K562 (cell line): ENCODE results near the gene MAGI1. TPM values are rescaled to one million over a fixed set of nuclear protein-coding genes. Genes with fewer than 3 reads are reported as not detected.
A peak's percentile ranks its signal among the peaks of the same experiment; 100 is the strongest.

Experiments
- DPF2 ChIP-seq: fragments of 450-650 bp; IDR thresholded peaks from 2 replicates; pipeline ENCODE4 v1.6.1; 2016
- KDM1A ChIP-seq, 2 experiments: fragments of 450-650 bp; IDR thresholded peaks; 2 replicates each; pipeline ENCODE4 v1.6.1; 2016; ENCODE audit warnings: mild to moderate bottlenecking in 2 of 2
- MXI1 ChIP-seq: IDR thresholded peaks from 2 replicates; pipeline ENCODE4 v1.6.1; 2011; ENCODE audit warnings: low read depth, mild to moderate bottlenecking, improper control_type of control experiment, low read length
- NCOR1 ChIP-seq: fragments of 450-650 bp; IDR thresholded peaks from 2 replicates; pipeline ENCODE4 v1.6.1; 2016; ENCODE audit warnings: mild to moderate bottlenecking, moderate library complexity
- PBX2 ChIP-seq, 2 experiments: IDR thresholded peaks in 1 of 2; conservative IDR thresholded peaks in 1 of 2; 2 replicates each; pipeline ENCODE4 v1.6.1; 2016; ENCODE audit warnings: low read depth in 2 of 2, mild to moderate bottlenecking in 1 of 2, missing compliant biosample characterization in 1 of 2, missing genetic modification characterization in 1 of 2, moderate library complexity in 1 of 2
- POLR2H ChIP-seq: IDR thresholded peaks from 2 replicates; pipeline ENCODE4 v1.6.1; 2016; ENCODE audit warnings: missing genetic modification characterization, low read depth, mild to moderate bottlenecking, control low read depth, missing compliant biosample characterization, moderate library complexity
- PURB ChIP-seq: sonication (generic); formaldehyde crosslinking; IDR thresholded peaks from 2 replicates; pipeline ENCODE4 v1.9.0; 2021; ENCODE audit warnings: low read depth, mild to moderate bottlenecking, missing genetic modification reagents
- RBFOX2 ChIP-seq: fragments of 200-400 bp; formaldehyde crosslinking; IDR thresholded peaks from 2 replicates; pipeline ENCODE4 v1.6.1; 2017; ENCODE audit warnings: low read depth, mild to moderate bottlenecking, low read length, moderate library complexity
- VEZF1 ChIP-seq: fragments of 200-800 bp; sonication (Bioruptor generic); IDR thresholded peaks from 2 replicates; pipeline ENCODE4 v1.6.1; 2017; ENCODE audit warnings: missing genetic modification characterization, missing compliant biosample characterization
- YY1 ChIP-seq, 3 experiments: IDR thresholded peaks; 2 replicates each; pipeline ENCODE4 v1.6.1; 2011; ENCODE audit warnings: low read length in 2 of 3, mild to moderate bottlenecking in 2 of 3, moderate library complexity in 2 of 3, borderline replicate concordance in 1 of 3, control low read depth in 1 of 3, low read depth in 1 of 3; ENCODE audit not compliant: insufficient read depth in 3 of 3, insufficient replicate concordance in 2 of 3, control insufficient read depth in 1 of 3, insufficient read length in 1 of 3; ENCODE audit errors: extremely low read depth in 1 of 3
- ZNF24 ChIP-seq: fragments of 450-650 bp; IDR thresholded peaks from 2 replicates; pipeline ENCODE4 v1.6.1; 2016
- ZNF586 ChIP-seq: fragments of 450-650 bp; formaldehyde crosslinking; conservative IDR thresholded peaks from 2 replicates; pipeline ENCODE4 v1.4.0; 2020; ENCODE audit warnings: mild to moderate bottlenecking, moderate library complexity
- ZNF589 ChIP-seq: fragments of 200-800 bp; sonication (Bioruptor generic); IDR thresholded peaks from 2 replicates; pipeline ENCODE4 v1.6.1; 2016; ENCODE audit warnings: low read depth, missing genetic modification characterization, missing compliant biosample characterization
- polyA plus RNA-seq, 8 experiments: library from polyadenylated mRNA; depleted of rRNA in 4 of 8; stranded (reverse) in 5 of 8; unstranded in 3 of 8; fragments of >200 nt; fragmentation: Nextera tagmentation in 2 of 8; fragmentation: Illumina TruSeq in 1 of 8; extraction: Ambion mirVana in 2 of 8; extraction: Trizol in 1 of 8; gene quantifications; 2 replicates each; pipeline versions ENCODE4 v1.2.1 to v1.2.3, GENCODE V29; 2011 to 2014; ENCODE audit warnings: inconsistent platforms in 1 of 8, missing spikeins in 1 of 8
- total RNA-seq, 7 experiments: library from RNA; depleted of rRNA in 6 of 7; stranded (reverse); fragments of >200 nt in 6 of 7; fragmentation: Illumina TruSeq in 2 of 7; extraction: Trizol in 2 of 7; gene quantifications; 2 replicates each; pipeline versions ENCODE4 v1.2.1 to v1.2.3, GENCODE V29; 2011 to 2021; ENCODE audit warnings: low replicate concordance in 1 of 7

Gene MAGI1
- total and polyA plus RNA-seq, 9 of the 15 experiments (the other 6 are each of a cell fraction or from before 2014, with no cell fraction given), result 7.8 to 59.4 (median 43.2) TPM

GRCh38 chr3:65593780-65594752 lies 444.7 kb downstream of the MAGI1 start (continued):
- no peak for TF ChIP-seq POLR2H
- no peak for TF ChIP-seq PURB (CRISPR knock-in tag)
- no peak for TF ChIP-seq YY1 (IDR thresholded peaks at IDR 0.05; ENCODE audit: borderline replicate concordance in 1 of 3, control insufficient read depth in 1 of 3, extremely low read depth in 1 of 3, insufficient read depth in 3 of 3, insufficient read length in 1 of 3, insufficient replicate concordance in 2 of 3, low read depth in 1 of 3, low read length in 2 of 3)
- no peak for TF ChIP-seq KDM1A (IDR thresholded peaks at IDR 0.05)
- no peak for TF ChIP-seq ZNF586 (CRISPR knock-in tag)
- TF ChIP-seq NCOR1, result no peak
- 0 out of 2 replicates have a peak, but pooled peaks have one; percentile 25 for TF ChIP-seq ZNF589 (CRISPR knock-in tag)
- TF ChIP-seq VEZF1 (CRISPR knock-in tag), result no peak
- TF ChIP-seq ZNF24, result peak; percentile 88
- 0 out of 2 replicates have a peak, but pooled peaks have one; percentile 46 for TF ChIP-seq DPF2
- no peak for TF ChIP-seq RBFOX2
- TF ChIP-seq MXI1, result no peak
- no peak for TF ChIP-seq PBX2 (CRISPR knock-in tag; IDR thresholded peaks at IDR 0.05; ENCODE audit: low read depth)
- TF ChIP-seq PBX2 (tag; conservative IDR thresholded peaks at IDR 0.05; ENCODE audit: low read depth), result peak; percentile 41; the same call in 1 of the 2 replicates
